Lower lobe of right lung (tissue), 2 donors: ENCODE results near the gene FIP1L1. TPM values are rescaled to one million over a fixed set of nuclear protein-coding genes. Genes with fewer than 3 reads are reported as not detected.
"Not testable (repeated sequence)": the region's sequence is repeated elsewhere in the genome, so short reads cannot be mapped to it uniquely, and the experiment has no call there.

Experiments used
- ATAC-seq, 2 donors: fragments of 200-7000 bp; cut with Tn5 transposase; one replicate each; pipeline ENCODE4 v1.9.1; 2020 to 2022; ENCODE audit warnings: mild to moderate bottlenecking in 2 of 2, moderate library complexity in 2 of 2
- DNase-seq: peaks from one replicate; pipeline ENCODE4 v3.0.0-alpha.2; 2020
- H3K27ac ChIP-seq: fragments of 200-600 bp; one replicate; pipeline ENCODE4 v1.8.0; 2022
- H3K27me3 ChIP-seq: fragments of 200-600 bp; one replicate; pipeline ENCODE4 v1.8.0; 2022; ENCODE audit warnings: low read depth
- H3K36me3 ChIP-seq: fragments of 200-600 bp; one replicate; pipeline ENCODE4 v1.8.0; 2022; ENCODE audit warnings: mild to moderate bottlenecking
- H3K4me1 ChIP-seq: fragments of 200-600 bp; one replicate; pipeline ENCODE4 v1.8.0; 2022
- H3K4me3 ChIP-seq: fragments of 200-600 bp; one replicate; pipeline ENCODE4 v1.8.0; 2022; ENCODE audit warnings: mild to moderate bottlenecking
- H3K9me3 ChIP-seq: fragments of 200-600 bp; one replicate; pipeline ENCODE4 v1.8.0; 2022
- CTCF ChIP-seq: fragments of 200-600 bp; IDR thresholded peaks from one replicate; pipeline ENCODE4 v1.8.0; 2022; ENCODE audit warnings: antibody characterized with exemption, mild to moderate bottlenecking
- intact Hi-C: fragments of 100-400 bp; cut with DNase I; formaldehyde crosslinking; loops from one replicate; pipeline ENCODE4 v1.11.0; 2022
- long read RNA-seq: library from polyadenylated mRNA; unstranded; transcript quantifications from one replicate; pipeline ENCODE4 v2.0.0, GENCODE V29; 2021
- total RNA-seq: library from RNA; stranded (reverse); fragmentation: NEBNext Ultra II Directional; extraction: Animal tissue kit (Norgen Biotek cat#: 25700); gene quantifications from one replicate; pipeline ENCODE4 v1.2.1, GENCODE V29; 2021
- donor health status: DM: no; HTN: yes; CAD: no; lungs with severe emphysema.

Gene FIP1L1, protein sequence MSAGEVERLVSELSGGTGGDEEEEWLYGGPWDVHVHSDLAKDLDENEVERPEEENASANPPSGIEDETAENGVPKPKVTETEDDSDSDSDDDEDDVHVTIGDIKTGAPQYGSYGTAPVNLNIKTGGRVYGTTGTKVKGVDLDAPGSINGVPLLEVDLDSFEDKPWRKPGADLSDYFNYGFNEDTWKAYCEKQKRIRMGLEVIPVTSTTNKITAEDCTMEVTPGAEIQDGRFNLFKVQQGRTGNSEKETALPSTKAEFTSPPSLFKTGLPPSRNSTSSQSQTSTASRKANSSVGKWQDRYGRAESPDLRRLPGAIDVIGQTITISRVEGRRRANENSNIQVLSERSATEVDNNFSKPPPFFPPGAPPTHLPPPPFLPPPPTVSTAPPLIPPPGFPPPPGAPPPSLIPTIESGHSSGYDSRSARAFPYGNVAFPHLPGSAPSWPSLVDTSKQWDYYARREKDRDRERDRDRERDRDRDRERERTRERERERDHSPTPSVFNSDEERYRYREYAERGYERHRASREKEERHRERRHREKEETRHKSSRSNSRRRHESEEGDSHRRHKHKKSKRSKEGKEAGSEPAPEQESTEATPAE
- 48.8 TPM for total RNA-seq
- long read RNA-seq, transcript FIP1L1-201 (15 exons, 1,878 nt), result major isoform, 5 of 51 reads
- long read RNA-seq, partial matches to known transcripts, result 5 of 51 reads
- long read RNA-seq, other reads (novel, unspliced or antisense), result 34 of 51 reads

- H3K9me3 ChIP-seq, result no peaks in the 10 kb centered on the region
- H3K4me1 ChIP-seq, result peaks cover 24% of the 10 kb centered on the region
- H3K36me3 ChIP-seq, result peaks cover 7% of the 10 kb centered on the region
- no peaks in the 10 kb centered on the region for H3K27me3 ChIP-seq
- ATAC-seq (peak; percentile 100), DNase-seq (peak; percentile 97)
- no peak for TF ChIP-seq CTCF
- peak within 1 kb of the TSS; percentile 90 for H3K27ac ChIP-seq
- intact Hi-C loops, result no loop called here
- peak within 1 kb of the TSS; percentile 91 for H3K4me3 ChIP-seq
Observed at GRCh38 chr4:53377319-53378170, at the start of gene FIP1L1. Gene FIP1L1 (plus strand): TSS chr4:53377641. CDS start chr4:53377839, 198 bp downstream.

DNA sequence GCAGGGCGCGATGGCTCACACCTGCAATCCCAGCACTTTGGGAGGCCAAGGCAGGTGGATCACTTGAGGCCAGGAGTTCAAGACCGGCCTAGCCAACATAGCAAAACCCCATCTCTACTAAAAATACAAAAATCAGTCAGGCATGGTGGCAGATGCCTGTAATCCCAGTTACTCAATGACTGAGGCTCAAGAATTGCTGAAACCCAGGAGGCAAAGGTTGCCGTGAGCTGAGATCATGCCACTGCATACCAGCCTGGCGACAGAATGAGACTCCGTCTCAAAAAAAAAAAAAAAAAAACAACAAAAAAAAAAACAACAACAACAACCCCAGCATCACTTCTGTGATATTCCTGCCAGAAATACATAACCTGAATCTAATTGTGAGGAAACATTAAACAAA lies 42.5 kb upstream of the FIP1L1 start:
- DNase-seq, H3K9me3 ChIP-seq, H3K4me3 ChIP-seq, ATAC-seq, H3K36me3 ChIP-seq, intact Hi-C loops, H3K27ac ChIP-seq, H3K27me3 ChIP-seq, H3K4me1 ChIP-seq: not testable (repeated sequence)

DNA sequence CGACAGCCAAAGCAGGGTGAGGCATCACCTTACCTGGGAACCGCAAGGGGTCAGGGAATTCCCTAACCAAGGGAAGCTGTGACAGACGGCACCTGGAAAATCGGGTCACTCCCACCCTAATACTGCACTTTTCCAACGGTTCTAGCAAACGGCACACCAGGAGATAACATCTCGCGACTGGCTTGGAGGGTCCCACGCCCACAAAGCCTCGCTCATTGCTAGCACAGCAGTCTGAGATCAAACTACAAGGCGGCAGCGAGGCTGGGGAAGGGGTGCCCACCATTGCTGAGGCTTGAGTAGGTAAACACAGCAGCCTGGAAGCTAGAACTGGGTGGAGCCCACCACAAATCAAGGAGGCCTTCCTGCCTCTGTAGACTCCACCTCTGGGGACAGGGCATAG lies 37.3 kb upstream of the FIP1L1 start:
- H3K27me3 ChIP-seq, intact Hi-C loops, H3K4me3 ChIP-seq, H3K4me1 ChIP-seq, ATAC-seq, H3K36me3 ChIP-seq, DNase-seq, H3K9me3 ChIP-seq, H3K27ac ChIP-seq: not testable (repeated sequence)

DNA sequence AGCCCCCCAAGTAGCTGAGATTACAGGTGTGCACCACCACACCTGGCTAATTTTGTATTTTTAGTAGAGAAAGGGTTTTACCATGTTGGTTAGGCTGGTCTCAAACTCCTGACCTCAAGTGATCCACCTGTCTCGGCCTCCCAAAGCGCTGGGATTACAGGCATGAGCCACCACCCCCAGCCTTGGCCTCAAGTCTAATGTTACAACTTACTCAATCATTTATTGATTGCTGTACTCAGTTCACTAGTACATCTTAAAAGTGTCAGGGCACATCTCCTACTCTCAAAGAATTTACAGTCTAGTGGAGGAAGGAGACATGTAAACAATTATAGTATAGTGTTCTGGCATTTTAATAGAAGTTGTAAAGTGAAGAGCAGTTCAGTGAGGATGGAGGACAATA lies 31.0 kb upstream of the FIP1L1 start:
- H3K27ac ChIP-seq, H3K9me3 ChIP-seq, intact Hi-C loops, ATAC-seq, H3K27me3 ChIP-seq, H3K4me1 ChIP-seq, H3K36me3 ChIP-seq, DNase-seq, H3K4me3 ChIP-seq: not testable (repeated sequence)

DNA sequence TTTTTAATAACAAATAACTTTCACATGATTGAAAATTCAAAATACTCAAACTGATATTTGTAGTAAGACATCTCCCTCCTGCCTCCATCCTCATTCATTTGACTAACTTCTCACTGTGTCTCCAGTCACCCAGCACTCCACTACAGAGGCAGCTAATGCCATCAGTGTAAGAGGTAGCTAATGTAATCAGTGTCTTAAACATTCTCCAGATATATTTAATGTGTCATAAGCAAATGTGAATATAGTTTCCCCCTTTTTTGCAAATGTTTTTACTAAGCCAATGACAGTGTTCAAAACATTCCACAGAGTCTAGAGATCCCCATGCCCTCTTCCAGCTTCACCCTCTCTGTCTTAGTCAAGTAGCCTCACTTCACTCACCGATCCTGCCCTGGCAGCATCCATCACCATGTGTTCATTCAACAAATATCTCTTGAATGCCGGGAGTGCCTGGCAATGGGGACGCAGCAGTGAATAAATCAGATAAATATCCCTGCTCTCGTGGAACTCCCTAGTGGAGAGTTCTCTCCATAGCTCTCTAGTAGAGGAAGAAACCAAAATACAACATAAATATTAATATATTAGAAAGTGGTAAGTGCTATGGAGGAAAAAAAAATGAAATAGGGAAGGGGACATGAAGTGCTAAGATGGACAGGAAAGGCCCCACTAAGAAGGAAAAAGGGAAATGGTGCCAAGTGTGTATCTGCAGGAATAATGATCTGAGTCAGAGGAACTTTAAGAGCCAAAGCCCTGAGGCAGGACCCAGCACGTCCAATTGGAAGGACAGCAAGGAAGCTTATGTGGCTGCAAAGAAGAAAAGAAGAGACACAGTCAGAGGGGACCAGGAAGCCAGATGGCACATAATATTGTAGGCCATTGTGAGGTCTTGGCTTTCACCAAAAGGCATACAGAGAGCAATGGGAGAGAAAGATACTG lies 30.3 kb upstream of the FIP1L1 start:
- Histone ChIP-seq H3K4me3 (no peak overlapping the region), H3K9me3 (no peaks in the 10 kb centered on the region), H3K27ac (no peak overlapping the region), H3K4me1 (no peaks in the 10 kb centered on the region), H3K27me3 (no peaks in the 10 kb centered on the region), H3K36me3 (peaks cover 4% of the 10 kb centered on the region)
- DNase-seq, result no peak
- TF ChIP-seq CTCF, result no peak
- peak in 1 of 2 donors; percentile 19 for ATAC-seq
- intact Hi-C loops, result no loop called here

GRCh38 chr4:53348046-53348445 lies 29.4 kb upstream of the FIP1L1 start:
- H3K27ac ChIP-seq, result no peak overlapping the region
- no peak for ATAC-seq
- no peak for DNase-seq
- intact Hi-C loops, result no loop called here
- no peaks in the 10 kb centered on the region for H3K9me3 ChIP-seq
- H3K4me3 ChIP-seq, result no peak overlapping the region
- no peaks in the 10 kb centered on the region for H3K4me1 ChIP-seq
- H3K36me3 ChIP-seq, result peaks cover 13% of the 10 kb centered on the region
- no peak for TF ChIP-seq CTCF
- no peaks in the 10 kb centered on the region for H3K27me3 ChIP-seq
